ENCODE data around the gene HAO2. TPM values are rescaled to one million over a fixed set of nuclear protein-coding genes. Genes with fewer than 3 reads are reported as not detected.

Gene HAO2
- total RNA-seq, 1 experiment from 2014 or later = 0.13 TPM

DNA sequence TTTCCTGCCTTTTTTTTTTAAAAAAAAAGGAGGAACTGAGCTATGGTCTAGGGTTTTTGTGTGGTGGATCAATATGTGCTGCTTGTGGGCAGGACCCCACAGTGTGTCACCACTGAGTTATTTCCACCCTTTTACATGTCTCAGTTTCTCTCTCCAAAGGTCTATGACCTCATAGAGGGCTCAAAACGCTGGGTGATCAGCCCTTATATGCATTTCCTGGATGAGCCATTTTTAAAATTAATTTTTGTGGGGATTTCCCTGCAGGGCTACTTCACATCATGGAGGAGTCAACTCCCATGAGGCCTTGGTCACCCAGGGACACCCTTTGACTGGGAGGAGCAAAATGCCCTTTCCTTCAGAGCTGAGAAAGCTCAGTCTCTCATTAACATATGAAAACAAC is 20.7 kb upstream of the HAO2 start:
- no peak overlapping the region for H3K27ac ChIP-seq (ENCODE audit: insufficient read length, low read depth, low read length)
- H3K56ac ChIP-seq (ENCODE audit: insufficient read length, low read depth, low read length) = no peak overlapping the region
- no peak overlapping the region for H2AFZ ChIP-seq (ENCODE audit: low read length)
- peak overlapping the region in 2 of 3 experiments; percentile 38 to 73; a peak in 2 of 7 replicates for H3K27ac Mint-ChIP-seq
- H4K5ac ChIP-seq (ENCODE audit: insufficient read length, low read depth, low read length) = no peak overlapping the region
- H3K14ac ChIP-seq (ENCODE audit: insufficient read depth, low read length) = no peak overlapping the region
- H3K23me2 ChIP-seq (ENCODE audit: insufficient read length, low read depth, low read length, poor library complexity, severe bottlenecking) = no peaks in the 10 kb centered on the region
- H3K27me3 Mint-ChIP-seq (ENCODE audit: low read depth) = no peaks in the 10 kb centered on the region
- no CpG with 5 or more reads among the region's 1 CpG for WGBS (ENCODE audit: extremely low coverage, insufficient read length, low lambda C conversion rate)
- TF ChIP-seq, protein P1, sequence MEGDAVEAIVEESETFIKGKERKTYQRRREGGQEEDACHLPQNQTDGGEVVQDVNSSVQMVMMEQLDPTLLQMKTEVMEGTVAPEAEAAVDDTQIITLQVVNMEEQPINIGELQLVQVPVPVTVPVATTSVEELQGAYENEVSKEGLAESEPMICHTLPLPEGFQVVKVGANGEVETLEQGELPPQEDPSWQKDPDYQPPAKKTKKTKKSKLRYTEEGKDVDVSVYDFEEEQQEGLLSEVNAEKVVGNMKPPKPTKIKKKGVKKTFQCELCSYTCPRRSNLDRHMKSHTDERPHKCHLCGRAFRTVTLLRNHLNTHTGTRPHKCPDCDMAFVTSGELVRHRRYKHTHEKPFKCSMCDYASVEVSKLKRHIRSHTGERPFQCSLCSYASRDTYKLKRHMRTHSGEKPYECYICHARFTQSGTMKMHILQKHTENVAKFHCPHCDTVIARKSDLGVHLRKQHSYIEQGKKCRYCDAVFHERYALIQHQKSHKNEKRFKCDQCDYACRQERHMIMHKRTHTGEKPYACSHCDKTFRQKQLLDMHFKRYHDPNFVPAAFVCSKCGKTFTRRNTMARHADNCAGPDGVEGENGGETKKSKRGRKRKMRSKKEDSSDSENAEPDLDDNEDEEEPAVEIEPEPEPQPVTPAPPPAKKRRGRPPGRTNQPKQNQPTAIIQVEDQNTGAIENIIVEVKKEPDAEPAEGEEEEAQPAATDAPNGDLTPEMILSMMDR (conservative IDR thresholded peaks at IDR 0.05) = no peak
- H3K4me2 ChIP-seq (ENCODE audit: insufficient read depth, insufficient read length, low read length) = no peak overlapping the region
- DNase-seq = no peak
- peaks cover 23 to 30% (median 25%) of the 10 kb centered on the region in 3 experiments for H3K36me3 Mint-ChIP-seq (ENCODE audit: insufficient read depth in 1 of 3, low read depth in 3 of 3)
- H4K20me1 ChIP-seq (ENCODE audit: control insufficient read depth, insufficient read depth, insufficient read length) = no peaks in the 10 kb centered on the region
- no peak overlapping the region for H2BK15ac ChIP-seq (ENCODE audit: low read depth, low read length)
- no peaks in the 10 kb centered on the region for H3K79me2 ChIP-seq (ENCODE audit: insufficient read depth, low read length)
- no peak overlapping the region for H4K8ac ChIP-seq (replicated peaks; ENCODE audit: insufficient read length, low read depth, low read length)
- H3K27me3 ChIP-seq (ENCODE audit: insufficient read depth, low read length) = no peaks in the 10 kb centered on the region
- no peak overlapping the region for H4K91ac ChIP-seq (ENCODE audit: insufficient read length, low read depth, low read length)
- no peak overlapping the region for H3T11ph ChIP-seq (ENCODE audit: low read length)
- no peak overlapping the region for H2AK5ac ChIP-seq (ENCODE audit: insufficient read length, low read length)
- no peak overlapping the region for H2BK12ac ChIP-seq (ENCODE audit: insufficient read length, low read depth, low read length)
- H2BK5ac ChIP-seq (ENCODE audit: insufficient read length, low read length) = no peak overlapping the region
- no peak overlapping the region for H2BK120ac ChIP-seq (ENCODE audit: low read depth, low read length, poor library complexity, severe bottlenecking)
- H3K9me3 ChIP-seq (ENCODE audit: control insufficient read depth, low read depth, low read length) = no peaks in the 10 kb centered on the region
- H3K4ac ChIP-seq (ENCODE audit: low read depth, low read length) = no peak overlapping the region
- no peaks in the 10 kb centered on the region for H3K4me1 ChIP-seq (ENCODE audit: insufficient read depth, low read length)
- H3K4me1 Mint-ChIP-seq = peaks cover 23 to 30% of the 10 kb centered on the region in 2 experiments
- H3K18ac ChIP-seq (ENCODE audit: insufficient read length, low read depth, low read length) = no peak overlapping the region
- H3K79me1 ChIP-seq (ENCODE audit: insufficient read depth, low read depth, low read length, poor library complexity, severe bottlenecking) = no peaks in the 10 kb centered on the region
- H3K9ac ChIP-seq (ENCODE audit: extremely low read depth, insufficient read length, low read length) = no peak overlapping the region
- H3K9me3 Mint-ChIP-seq = peaks cover 22 to 28% of the 10 kb centered on the region in 2 experiments
- no peak overlapping the region for H2BK20ac ChIP-seq (ENCODE audit: low read depth, low read length, poor library complexity, severe bottlenecking)
- no peak overlapping the region for H3K23ac ChIP-seq (ENCODE audit: insufficient read length, low read depth, low read length)
- no peak overlapping the region for H3K4me3 Mint-ChIP-seq
